ENCODE results near the gene SLC4A8.
A peak's percentile ranks its signal among the peaks of the same experiment; 100 is the strongest.

Gene SLC4A8

DNA sequence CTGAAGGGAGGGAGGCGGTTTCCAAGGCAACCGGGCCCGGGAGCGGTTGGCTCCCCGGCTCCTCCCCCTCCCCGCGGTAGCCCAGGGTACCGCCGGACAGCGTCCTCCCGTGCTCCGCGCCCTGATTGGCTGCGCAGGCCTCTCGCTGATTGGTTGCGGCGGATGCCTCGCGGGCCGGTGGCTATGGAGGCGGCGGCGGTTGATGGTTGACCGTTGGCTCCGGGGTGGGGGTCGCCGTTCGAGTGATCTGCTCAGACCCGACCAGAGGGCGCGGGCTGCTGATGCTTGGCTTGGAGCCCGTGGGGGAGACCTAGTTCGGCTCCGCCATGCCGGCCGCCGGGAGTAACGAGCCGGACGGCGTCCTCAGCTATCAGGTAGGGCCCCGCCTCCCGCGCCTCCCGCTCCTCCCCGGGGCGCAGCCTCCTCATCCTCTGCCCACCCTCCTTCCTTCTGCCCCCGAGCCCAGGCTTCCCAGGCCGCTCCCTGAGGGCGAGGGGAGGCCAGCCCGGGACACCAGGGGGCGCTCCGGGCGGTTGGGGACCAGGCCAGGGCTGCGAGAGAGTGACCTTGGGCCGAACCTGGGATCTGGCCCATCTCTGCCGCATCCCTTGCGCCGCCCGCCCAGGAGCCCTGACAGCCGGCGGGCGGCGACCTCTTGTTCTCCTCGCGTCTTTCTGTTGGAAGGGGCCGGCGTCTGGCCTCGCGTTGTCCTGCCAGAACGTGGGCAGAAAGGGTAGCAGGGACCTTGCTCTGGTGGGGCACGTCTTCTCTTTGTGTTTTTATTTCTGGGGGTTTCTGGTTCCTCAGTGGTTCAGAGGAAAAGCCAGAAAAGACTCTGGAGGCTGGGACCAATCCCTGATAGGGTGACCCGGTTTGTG, at the start of gene SLC4A8:
Gene SLC4A8 (plus strand): TSS at position 170 of the 878 bp plus-strand sequence. CDS start 157 bp downstream, at position 327.
- in situ Hi-C loops (cut with HindIII; ENCODE audit: low sequenced_read_pairs) = loop anchor here (5.0 kb wide), 1 partner anchor 92 kb away; no protein-coding TSS in a partner anchor
- peak; percentile 45 for DNase-seq (ENCODE audit: low read depth)
- TF ChIP-seq, protein P1, sequence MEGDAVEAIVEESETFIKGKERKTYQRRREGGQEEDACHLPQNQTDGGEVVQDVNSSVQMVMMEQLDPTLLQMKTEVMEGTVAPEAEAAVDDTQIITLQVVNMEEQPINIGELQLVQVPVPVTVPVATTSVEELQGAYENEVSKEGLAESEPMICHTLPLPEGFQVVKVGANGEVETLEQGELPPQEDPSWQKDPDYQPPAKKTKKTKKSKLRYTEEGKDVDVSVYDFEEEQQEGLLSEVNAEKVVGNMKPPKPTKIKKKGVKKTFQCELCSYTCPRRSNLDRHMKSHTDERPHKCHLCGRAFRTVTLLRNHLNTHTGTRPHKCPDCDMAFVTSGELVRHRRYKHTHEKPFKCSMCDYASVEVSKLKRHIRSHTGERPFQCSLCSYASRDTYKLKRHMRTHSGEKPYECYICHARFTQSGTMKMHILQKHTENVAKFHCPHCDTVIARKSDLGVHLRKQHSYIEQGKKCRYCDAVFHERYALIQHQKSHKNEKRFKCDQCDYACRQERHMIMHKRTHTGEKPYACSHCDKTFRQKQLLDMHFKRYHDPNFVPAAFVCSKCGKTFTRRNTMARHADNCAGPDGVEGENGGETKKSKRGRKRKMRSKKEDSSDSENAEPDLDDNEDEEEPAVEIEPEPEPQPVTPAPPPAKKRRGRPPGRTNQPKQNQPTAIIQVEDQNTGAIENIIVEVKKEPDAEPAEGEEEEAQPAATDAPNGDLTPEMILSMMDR (IDR thresholded peaks at IDR 0.05; ENCODE audit: low read depth, low read length, missing control alignments) = peak; percentile 84
- peak within 1 kb of the TSS; percentile 61 for H3K4me3 ChIP-seq (ENCODE audit: low read depth, low read length)

DNA sequence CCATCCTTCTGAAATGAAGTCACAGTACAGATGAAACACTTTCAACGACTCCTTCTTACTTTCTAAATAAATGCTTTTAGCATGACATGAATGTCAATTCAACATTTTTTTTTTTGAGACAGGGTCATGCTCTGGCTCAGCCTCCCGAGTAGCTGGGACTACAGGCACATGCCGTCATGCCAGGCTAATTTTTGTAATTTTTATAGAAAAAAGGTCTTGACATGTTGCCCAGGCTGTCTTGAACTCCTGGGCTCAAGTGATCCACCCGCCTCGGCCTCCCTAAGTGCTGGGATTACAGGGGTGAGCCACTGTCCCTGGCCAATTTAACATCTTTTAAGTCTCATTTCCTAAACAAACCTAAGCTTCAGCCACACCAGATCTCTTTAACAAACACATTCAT, 49.8 kb upstream of the SLC4A8 start:
- TF ChIP-seq, protein P1 (IDR thresholded peaks at IDR 0.05; ENCODE audit: low read depth, low read length, missing control alignments) = no peak
- in situ Hi-C loops (cut with HindIII; ENCODE audit: low sequenced_read_pairs) = no loop called here
- no peak for DNase-seq (ENCODE audit: low read depth)
- no peak overlapping the region for H3K4me3 ChIP-seq (ENCODE audit: low read depth, low read length)

DNA sequence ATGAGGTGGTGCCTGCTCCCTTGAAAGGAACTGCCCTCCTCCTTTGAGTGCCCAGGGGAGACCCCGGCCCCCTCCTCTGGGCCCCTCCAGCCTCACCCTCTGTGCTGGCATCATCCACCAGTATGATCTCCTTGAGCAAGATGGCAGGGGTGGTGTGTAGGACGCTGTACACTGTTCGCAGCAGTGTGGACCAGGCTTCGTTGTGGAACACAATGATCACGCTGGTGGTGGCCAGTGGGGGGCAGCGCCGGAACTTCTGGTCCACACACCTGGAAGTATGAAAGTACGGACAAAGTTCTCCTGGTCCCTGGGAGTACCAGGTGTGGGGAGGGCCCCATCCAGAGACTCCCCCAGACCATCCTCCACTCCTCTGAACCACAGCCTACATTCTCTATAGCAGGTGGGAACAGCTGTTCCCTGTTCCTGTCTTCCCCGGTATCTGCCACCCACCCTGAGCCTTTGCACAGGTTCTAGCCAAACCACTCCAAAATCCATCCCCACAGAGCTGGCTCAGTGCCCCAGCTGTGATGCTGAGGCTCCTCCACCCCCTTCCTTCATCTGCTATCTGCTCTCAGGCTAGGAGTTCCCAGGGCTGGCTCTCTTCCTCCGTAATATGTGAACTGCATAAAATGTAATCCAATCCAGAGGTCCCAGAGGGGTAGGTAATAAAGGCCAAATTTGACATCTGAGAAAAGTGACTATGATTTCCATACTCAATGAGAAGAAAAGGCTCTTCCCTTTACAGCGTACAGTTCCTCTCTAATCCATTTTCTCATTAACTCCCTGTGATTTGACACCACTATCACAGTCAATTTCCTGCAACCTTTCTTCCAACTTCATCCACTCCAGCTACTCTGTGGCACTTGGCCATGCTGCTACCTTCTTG, 47.3 kb upstream of the SLC4A8 start:
- TF ChIP-seq, protein P1 (IDR thresholded peaks at IDR 0.05; ENCODE audit: low read depth, low read length, missing control alignments) = no peak
- no peak for DNase-seq (ENCODE audit: low read depth)
- in situ Hi-C loops (cut with HindIII; ENCODE audit: low sequenced_read_pairs) = no loop called here
- no peak overlapping the region for H3K4me3 ChIP-seq (ENCODE audit: low read depth, low read length)

DNA sequence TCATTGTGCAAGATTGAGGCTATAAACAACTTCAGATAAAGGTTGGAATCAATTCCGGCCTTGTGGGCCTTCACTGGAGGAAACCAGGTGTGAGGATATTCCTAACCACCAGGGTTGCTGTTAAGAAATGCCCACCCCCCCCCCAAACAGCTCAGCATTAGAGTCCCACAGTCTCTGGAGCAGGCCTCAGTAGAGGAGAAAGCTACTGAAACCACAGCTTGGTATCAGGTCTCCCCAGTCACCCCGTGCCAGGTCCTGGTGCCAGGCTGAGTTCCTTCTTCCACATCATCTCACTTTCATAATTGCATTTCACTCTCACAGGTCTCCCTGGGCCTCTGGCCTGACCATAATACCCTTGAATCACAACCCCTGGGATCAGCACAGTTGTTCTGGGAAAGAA, 45.9 kb upstream of the SLC4A8 start:
- TF ChIP-seq, protein P1 (IDR thresholded peaks at IDR 0.05; ENCODE audit: low read depth, low read length, missing control alignments) = no peak
- DNase-seq (ENCODE audit: low read depth) = no peak
- in situ Hi-C loops (cut with HindIII; ENCODE audit: low sequenced_read_pairs) = no loop called here
- H3K4me3 ChIP-seq (ENCODE audit: low read depth, low read length) = no peak overlapping the region

DNA sequence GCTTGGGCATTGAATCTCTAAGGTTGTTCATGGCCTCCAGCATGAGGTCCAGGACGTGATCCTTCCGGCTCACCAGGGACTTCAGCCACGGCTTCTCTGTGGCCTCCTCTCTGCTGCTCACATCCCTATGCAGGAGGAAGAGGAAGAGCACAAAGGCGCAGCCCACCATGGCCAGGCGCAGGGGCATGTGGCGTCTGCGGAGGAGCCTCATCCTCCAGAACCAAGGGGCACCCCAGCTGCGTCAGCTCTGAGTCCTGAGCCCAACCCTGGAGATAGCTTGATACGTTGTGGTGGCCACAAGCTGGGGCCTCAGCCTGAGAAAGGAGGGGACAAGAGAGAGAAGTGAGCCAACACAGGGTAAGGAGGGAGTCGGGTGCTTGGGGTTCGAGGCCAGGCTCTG, 45.1 kb upstream of the SLC4A8 start:
- DNase-seq (ENCODE audit: low read depth) = no peak
- in situ Hi-C loops (cut with HindIII; ENCODE audit: low sequenced_read_pairs) = no loop called here
- H3K4me3 ChIP-seq (ENCODE audit: low read depth, low read length) = no peak overlapping the region
- TF ChIP-seq, protein P1 (IDR thresholded peaks at IDR 0.05; ENCODE audit: low read depth, low read length, missing control alignments) = no peak
